Measurements from ENCODE around the gene TMEM150B. TPM values are rescaled to one million over a fixed set of nuclear protein-coding genes. Genes with fewer than 3 reads are reported as not detected.

Gene TMEM150B
- total and polyA plus RNA-seq, 4 donors = 0.81 to 3.3 (median 2.0) TPM

DNA sequence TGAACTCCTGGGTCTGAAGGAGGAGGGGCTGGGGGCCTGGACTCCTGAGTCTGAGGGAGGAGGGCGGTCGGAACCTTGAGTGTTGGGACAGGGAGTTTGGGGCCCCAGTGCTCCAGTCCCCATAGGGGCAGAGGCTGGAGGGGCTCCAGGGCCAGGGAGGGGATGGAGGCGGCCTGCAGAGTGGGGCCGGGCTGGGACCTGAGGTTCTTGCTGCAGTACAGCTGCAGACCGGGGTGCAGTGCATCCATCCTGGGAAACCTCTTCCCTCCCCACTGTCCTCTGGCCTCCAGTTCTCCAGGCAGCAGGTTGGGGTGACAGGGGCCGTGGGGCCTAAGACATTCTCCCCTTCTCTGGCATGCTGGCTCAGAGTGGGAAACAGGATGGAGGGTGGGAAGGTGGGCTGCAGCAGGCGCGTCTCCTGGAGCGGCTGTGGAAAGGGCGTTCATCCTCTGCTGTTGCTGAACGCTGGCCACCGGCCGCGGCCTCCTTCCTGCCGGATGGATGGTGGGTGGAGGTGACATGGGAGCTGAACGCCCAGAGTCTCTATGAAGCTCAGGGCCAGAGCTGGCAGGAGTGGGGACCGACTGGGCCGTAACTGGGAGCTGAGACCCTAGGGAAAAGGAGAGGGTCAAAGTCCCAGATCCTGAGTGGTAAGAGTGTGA is 39.8 kb downstream of the TMEM150B start:
- H3K9me3 ChIP-seq (ENCODE audit: control insufficient read depth in 4 of 4, low read length in 3 of 4) = no peaks in the 10 kb centered on the region
- DNase-seq (ENCODE audit: low spot score) = no peak
- no peak overlapping the region for H3K4me3 ChIP-seq (ENCODE audit: low read depth in 1 of 3, low read length in 3 of 3)
- H3K36me3 ChIP-seq (ENCODE audit: control insufficient read depth in 4 of 4, insufficient read depth in 3 of 4, low read depth in 1 of 4, low read length in 3 of 4) = no peaks in the 10 kb centered on the region
- TF ChIP-seq, protein P1, sequence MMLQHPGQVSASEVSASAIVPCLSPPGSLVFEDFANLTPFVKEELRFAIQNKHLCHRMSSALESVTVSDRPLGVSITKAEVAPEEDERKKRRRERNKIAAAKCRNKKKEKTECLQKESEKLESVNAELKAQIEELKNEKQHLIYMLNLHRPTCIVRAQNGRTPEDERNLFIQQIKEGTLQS (IDR thresholded peaks at IDR 0.05) = no peak
- TF ChIP-seq YY1 (IDR thresholded peaks at IDR 0.05) (no peak), RAD21 (IDR thresholded peaks at IDR 0.05) (no peak), GABPA (IDR thresholded peaks at IDR 0.05 in 1 of 2, conservative IDR thresholded peaks at IDR 0.05 in 1 of 2) (no peak)
- TF ChIP-seq, protein P2, sequence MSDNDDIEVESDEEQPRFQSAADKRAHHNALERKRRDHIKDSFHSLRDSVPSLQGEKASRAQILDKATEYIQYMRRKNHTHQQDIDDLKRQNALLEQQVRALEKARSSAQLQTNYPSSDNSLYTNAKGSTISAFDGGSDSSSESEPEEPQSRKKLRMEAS (IDR thresholded peaks at IDR 0.05) = no peak
- TF ChIP-seq, protein P3, sequence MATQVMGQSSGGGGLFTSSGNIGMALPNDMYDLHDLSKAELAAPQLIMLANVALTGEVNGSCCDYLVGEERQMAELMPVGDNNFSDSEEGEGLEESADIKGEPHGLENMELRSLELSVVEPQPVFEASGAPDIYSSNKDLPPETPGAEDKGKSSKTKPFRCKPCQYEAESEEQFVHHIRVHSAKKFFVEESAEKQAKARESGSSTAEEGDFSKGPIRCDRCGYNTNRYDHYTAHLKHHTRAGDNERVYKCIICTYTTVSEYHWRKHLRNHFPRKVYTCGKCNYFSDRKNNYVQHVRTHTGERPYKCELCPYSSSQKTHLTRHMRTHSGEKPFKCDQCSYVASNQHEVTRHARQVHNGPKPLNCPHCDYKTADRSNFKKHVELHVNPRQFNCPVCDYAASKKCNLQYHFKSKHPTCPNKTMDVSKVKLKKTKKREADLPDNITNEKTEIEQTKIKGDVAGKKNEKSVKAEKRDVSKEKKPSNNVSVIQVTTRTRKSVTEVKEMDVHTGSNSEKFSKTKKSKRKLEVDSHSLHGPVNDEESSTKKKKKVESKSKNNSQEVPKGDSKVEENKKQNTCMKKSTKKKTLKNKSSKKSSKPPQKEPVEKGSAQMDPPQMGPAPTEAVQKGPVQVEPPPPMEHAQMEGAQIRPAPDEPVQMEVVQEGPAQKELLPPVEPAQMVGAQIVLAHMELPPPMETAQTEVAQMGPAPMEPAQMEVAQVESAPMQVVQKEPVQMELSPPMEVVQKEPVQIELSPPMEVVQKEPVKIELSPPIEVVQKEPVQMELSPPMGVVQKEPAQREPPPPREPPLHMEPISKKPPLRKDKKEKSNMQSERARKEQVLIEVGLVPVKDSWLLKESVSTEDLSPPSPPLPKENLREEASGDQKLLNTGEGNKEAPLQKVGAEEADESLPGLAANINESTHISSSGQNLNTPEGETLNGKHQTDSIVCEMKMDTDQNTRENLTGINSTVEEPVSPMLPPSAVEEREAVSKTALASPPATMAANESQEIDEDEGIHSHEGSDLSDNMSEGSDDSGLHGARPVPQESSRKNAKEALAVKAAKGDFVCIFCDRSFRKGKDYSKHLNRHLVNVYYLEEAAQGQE (IDR thresholded peaks at IDR 0.05) = no peak
- H3K27me3 ChIP-seq (ENCODE audit: control insufficient read depth in 4 of 4, insufficient read depth in 4 of 4, low read length in 3 of 4) = no peaks in the 10 kb centered on the region
- no peak overlapping the region for H3K27ac ChIP-seq (ENCODE audit: low read depth in 1 of 2, low read length in 2 of 2)
- 50% methylated on average over 18 of the region's 18 CpGs for WGBS
- peaks cover 0 to 5% (median 0%) of the 10 kb centered on the region in 4 donors for H3K4me1 ChIP-seq (ENCODE audit: control insufficient read depth in 4 of 4, insufficient read depth in 4 of 4, low read length in 3 of 4)
- no peak overlapping the region for H3K9ac ChIP-seq (ENCODE audit: low read depth in 1 of 2, low read length in 2 of 2)

DNA sequence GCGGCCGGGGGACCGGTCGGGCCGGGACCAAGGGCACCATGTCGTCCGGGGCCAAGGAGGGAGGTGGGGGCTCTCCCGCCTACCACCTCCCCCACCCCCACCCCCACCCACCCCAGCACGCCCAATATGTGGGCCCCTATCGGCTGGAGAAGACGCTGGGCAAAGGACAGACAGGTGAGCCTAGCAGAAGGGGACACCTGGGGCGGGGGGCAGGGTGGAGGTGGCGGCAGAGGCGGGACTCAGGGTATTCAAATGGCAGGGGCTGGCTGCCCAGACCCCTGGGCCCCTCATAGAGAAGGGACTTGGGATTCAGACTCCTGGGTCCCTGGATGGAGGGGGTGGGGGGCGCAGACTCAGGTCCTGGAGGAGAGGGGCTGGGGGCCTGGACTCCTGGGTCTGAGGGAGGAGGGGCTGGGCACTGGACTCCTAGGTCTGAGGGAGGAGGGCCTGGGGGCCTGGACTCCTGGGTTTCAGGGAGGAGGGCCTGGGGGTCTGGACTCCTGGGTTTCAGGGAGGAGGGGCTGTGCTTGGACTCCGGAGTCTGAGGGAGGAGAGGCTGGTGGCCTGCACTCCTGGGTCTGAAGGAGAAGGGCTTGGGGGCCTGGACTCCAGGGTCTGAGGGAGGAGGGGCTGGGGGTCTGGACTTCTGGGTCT is 40.6 kb downstream of the TMEM150B start:
- 22% methylated on average over 16 of the region's 16 CpGs for WGBS
- peaks cover under 1 to 8% (median 3%) of the 10 kb centered on the region in 4 donors for H3K4me1 ChIP-seq (ENCODE audit: control insufficient read depth in 4 of 4, insufficient read depth in 4 of 4, low read length in 3 of 4)
- no peak overlapping the region for H3K4me3 ChIP-seq (ENCODE audit: low read depth in 1 of 3, low read length in 3 of 3)
- H3K36me3 ChIP-seq (ENCODE audit: control insufficient read depth in 4 of 4, insufficient read depth in 3 of 4, low read depth in 1 of 4, low read length in 3 of 4) = no peaks in the 10 kb centered on the region
- TF ChIP-seq HNF4A (conservative IDR thresholded peaks at IDR 0.05) (no peak), YY1 (IDR thresholded peaks at IDR 0.05) (no peak), RXRA (IDR thresholded peaks at IDR 0.05) (no peak), FOXA1 (IDR thresholded peaks at IDR 0.05) (no peak), NR2F2 (IDR thresholded peaks at IDR 0.05) (no peak), SP1 (IDR thresholded peaks at IDR 0.05) (no peak)
- TF ChIP-seq, protein P3 (IDR thresholded peaks at IDR 0.05) = no peak
- TF ChIP-seq, protein P4, sequence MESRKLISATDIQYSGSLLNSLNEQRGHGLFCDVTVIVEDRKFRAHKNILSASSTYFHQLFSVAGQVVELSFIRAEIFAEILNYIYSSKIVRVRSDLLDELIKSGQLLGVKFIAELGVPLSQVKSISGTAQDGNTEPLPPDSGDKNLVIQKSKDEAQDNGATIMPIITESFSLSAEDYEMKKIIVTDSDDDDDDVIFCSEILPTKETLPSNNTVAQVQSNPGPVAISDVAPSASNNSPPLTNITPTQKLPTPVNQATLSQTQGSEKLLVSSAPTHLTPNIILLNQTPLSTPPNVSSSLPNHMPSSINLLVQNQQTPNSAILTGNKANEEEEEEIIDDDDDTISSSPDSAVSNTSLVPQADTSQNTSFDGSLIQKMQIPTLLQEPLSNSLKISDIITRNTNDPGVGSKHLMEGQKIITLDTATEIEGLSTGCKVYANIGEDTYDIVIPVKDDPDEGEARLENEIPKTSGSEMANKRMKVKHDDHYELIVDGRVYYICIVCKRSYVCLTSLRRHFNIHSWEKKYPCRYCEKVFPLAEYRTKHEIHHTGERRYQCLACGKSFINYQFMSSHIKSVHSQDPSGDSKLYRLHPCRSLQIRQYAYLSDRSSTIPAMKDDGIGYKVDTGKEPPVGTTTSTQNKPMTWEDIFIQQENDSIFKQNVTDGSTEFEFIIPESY (IDR thresholded peaks at IDR 0.05) = no peak
- TF ChIP-seq, protein P5, sequence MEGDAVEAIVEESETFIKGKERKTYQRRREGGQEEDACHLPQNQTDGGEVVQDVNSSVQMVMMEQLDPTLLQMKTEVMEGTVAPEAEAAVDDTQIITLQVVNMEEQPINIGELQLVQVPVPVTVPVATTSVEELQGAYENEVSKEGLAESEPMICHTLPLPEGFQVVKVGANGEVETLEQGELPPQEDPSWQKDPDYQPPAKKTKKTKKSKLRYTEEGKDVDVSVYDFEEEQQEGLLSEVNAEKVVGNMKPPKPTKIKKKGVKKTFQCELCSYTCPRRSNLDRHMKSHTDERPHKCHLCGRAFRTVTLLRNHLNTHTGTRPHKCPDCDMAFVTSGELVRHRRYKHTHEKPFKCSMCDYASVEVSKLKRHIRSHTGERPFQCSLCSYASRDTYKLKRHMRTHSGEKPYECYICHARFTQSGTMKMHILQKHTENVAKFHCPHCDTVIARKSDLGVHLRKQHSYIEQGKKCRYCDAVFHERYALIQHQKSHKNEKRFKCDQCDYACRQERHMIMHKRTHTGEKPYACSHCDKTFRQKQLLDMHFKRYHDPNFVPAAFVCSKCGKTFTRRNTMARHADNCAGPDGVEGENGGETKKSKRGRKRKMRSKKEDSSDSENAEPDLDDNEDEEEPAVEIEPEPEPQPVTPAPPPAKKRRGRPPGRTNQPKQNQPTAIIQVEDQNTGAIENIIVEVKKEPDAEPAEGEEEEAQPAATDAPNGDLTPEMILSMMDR (IDR thresholded peaks at IDR 0.05; ENCODE audit: low read depth, low read length, missing input control) = no peak
- no peak for DNase-seq (ENCODE audit: low spot score)
- no peaks in the 10 kb centered on the region for H3K9me3 ChIP-seq (ENCODE audit: control insufficient read depth in 4 of 4, low read length in 3 of 4)
- no peak overlapping the region for H3K9ac ChIP-seq (ENCODE audit: low read depth in 1 of 2, low read length in 2 of 2)
- no peak overlapping the region for H3K27ac ChIP-seq (ENCODE audit: low read depth in 1 of 2, low read length in 2 of 2)
- no peaks in the 10 kb centered on the region for H3K27me3 ChIP-seq (ENCODE audit: control insufficient read depth in 4 of 4, insufficient read depth in 4 of 4, low read length in 3 of 4)
